NOMO-1 treated with DMSO at 0.1 percent for 48 hours (cell line): ENCODE results near the gene TTC6.
A peak's percentile ranks its signal among the peaks of the same experiment; 100 is the strongest.
"Not testable (repeated sequence)": the region's sequence is repeated elsewhere in the genome, so short reads cannot be mapped to it uniquely, and the experiment has no call there.

Source experiments
- DNase-seq: peaks from one replicate; lab custom pipeline; 2025; ENCODE audit not compliant: unreplicated experiment; lab: John Stamatoyannopoulos, UW

Gene TTC6, protein sequence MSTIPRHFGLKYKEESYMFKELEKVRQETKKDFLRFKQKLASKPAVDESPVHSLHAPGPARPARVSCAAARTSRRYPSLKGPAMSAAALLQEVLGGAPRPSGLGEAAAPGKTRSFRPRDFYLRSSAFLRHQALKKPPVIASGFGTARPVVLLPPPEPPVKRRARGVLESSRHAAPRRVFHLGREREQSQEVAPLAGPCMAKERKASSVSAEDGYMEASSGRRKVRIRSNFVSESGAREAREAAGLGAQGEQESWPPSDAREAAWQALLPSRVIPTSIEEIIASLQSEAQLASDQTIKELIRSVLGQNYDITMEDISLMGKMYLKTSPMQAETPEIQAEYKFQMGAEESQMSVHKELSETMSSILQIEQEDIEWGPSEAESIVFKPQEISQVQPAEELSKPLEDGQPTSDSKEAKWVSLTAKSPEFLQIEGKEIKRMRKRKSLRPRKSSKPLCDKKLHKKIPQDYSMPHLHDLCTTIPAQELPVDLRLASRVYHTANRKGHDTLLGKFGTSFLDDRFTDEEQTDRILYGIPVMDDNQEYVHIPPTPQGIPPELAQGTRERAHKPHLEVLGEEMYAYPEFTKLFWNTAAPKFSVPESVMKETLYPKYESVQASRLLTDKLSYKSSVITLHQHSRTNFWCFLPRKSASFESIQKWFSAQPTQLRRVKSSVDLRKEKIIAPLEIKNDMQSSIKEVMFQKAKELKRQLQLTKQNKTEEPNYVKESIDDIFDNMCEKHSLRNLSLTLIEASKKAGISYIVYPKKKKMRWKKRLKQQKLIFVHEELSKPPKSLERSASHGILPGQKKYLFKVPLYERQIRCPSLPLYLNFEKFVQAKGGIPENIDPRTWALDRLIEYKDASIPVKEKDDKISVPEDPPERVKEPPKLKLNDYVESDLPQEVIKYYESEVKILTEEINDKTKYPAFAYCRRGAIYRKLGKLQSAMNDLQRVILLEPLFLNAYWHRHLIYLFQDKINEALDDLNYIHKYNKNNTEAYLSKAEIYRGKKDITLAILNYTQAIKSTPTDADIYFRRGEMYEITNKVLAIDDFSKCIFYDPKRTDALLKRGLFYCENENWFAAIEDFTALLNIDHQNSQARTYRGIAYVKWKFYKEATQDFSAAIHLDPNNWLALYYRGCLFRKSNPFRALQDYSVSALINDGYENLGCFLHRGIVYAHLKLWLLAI (N-terminal part only)

GRCh38 chr14:37594971-37595808 is at the start of gene TTC6, which contains the start of gene FOXA1:
Gene TTC6, plus strand, starts transcription at chr14:37595629. Its CDS starts 26,436 bp downstream, at chr14:37622065.
Gene FOXA1, minus strand, starts transcription at chr14:37595249. Its CDS starts 277 bp downstream, at chr14:37594972.
- peak; percentile 31 for DNase-seq

- DNase-seq = no peak
Observed at GRCh38 chr14:37546621-37547447, 48.6 kb upstream of the TTC6 start.

DNA sequence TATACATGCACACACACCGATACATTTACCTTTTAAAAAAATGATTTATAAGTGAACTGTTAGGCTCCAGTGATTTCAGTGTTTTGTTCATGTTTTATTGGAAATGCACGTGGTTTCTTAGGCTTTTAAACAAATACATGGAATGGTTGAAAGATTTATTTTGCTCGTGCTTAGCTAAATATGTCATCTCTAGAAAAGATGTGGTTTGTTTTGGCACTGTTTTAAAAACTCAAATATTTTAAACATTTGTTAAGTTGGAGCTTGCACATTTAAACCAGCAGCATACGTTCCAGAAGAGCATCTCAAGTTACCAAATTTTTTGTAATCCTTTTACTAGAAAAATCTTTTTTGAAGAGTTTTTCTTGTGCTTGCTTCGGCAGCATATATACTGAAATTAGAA is 44.9 kb upstream of the TTC6 start:
- no peak for DNase-seq

GRCh38 chr14:37551119-37551518 is 44.3 kb upstream of the TTC6 start:
- no peak for DNase-seq

- no peak for DNase-seq
Observed at GRCh38 chr14:37553935-37554550, 41.4 kb upstream of the TTC6 start.

DNA sequence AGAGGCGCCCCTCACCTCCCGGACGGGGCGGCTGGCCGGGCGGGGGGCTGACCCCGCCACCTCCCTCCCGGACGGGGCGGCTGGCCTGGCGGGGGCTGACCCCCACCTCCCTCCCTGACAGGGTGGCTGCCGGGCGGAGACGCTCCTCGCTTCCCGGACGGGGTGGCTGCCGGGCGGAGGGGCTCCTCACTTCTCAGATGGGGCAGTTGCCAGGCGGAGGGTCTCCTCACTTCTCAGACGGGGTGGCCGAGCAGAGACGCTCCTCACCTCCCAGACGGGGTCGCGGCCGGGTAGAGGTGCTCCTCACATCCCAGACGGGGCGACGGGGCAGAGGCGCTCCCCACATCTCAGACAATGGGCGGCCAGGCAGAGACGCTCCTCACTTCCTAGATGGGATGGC is 39.8 kb upstream of the TTC6 start:
- DNase-seq = not testable (repeated sequence)

DNA sequence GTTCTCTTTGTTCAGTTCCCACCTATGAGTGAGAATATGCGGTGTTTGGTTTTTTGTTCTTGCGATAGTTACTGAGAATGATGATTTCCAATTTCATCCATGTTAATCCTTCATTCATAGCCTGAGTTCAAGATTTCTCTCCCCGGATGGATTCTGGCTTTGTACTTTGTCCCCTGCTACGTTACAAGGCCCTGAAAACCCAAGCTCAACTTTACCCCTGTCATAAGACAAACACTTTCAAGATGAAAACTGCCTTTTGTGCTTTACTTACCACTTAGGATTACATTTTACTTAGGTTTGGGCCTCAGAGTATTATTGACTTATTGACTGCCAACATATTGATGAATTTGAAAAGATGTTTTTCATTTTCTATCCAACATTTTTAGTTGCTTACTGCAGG is 36.7 kb upstream of the TTC6 start:
- DNase-seq = no peak

DNA sequence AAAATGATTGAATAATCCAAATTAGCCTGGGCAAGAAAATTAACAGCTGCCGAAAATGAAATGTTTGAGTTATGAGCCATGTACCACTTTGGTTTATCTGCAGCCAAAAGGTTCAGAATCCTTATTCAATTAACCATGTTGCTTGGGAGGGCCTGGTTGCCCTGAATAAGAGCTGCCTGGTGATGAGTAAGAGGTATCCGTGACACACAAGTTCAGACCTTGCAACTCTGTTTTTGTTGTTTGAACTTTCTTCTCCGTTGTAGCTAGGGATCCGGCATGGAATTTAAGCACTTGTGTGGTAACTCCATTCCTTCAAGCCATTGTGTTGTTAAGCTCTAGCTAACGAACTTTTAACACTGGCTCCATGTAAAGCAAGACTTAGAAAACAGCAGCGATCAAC is 36.0 kb upstream of the TTC6 start:
- DNase-seq = no peak

DNA sequence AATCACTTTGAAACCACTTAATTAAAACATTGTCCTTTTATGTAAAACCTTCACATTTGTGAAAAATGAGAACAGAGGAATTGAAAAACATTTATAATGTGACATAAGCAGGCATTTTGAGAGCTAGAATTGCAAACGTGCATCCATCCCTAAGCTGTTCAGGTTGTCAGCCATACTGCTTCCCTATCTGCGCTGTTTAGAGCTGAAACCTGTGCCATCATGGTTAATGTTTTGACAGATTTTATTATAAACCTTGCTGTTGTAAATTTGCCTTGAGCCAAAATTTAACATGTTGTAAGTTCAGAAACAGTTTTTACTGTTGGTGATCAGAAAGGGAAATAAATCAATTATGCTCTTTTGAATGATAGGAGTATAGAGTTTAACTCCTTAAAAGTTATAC is 32.2 kb upstream of the TTC6 start:
- DNase-seq = no peak

- no peak for DNase-seq
Observed at GRCh38 chr14:37565550-37565949, 29.9 kb upstream of the TTC6 start.

DNA sequence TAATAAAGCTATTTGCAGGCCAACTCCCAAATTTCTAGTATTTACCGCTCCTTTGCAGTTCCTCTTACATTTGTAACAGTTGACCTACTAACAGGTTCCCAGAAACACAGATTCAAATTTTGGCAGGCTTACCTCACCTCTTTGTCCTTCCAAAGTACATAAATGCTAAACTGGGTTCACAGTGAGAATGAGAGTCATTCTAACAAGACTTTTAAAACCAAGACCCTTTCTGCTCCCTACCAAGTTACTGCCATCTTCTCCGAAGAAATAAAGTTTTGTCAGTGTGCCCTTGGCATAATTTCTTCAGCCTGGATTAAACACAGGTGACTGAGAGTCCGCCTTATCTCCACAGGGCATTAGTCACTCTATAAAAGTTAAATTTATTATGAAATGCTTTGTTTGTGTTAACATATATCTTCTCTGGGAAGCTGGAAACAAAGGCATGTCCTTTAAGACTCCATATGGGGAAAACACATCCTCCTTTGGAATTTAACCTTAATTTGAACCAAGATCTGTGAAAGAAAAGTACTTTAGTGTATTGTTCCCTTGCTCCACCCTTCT is 28.5 kb upstream of the TTC6 start:
- no peak for DNase-seq

GRCh38 chr14:37569729-37570128 is 25.7 kb upstream of the TTC6 start:
- no peak for DNase-seq

GRCh38 chr14:37571391-37571790 is 24.0 kb upstream of the TTC6 start:
- DNase-seq = no peak

DNA sequence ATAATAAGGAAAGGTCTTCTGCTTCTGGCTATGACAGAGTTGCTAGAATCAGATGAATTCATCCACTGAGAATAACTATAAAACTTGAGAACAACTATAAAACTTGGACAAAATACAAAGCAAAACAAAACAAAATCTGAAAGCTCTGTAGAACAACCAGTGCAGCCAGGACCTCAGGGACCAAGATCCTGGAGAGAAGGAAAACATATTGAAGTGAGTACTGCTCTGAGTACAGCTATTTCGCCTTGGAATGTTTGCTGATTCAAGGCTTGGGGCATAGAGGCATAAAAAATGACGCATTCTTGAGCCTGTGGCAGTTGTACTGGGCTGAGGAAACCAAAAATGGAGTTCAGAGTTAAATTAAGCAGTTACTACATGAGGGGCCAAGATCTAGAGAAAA is 22.1 kb upstream of the TTC6 start:
- no peak for DNase-seq

GRCh38 chr14:37579274-37579673 is 16.2 kb upstream of the TTC6 start:
- DNase-seq = no peak

- no peak for DNase-seq
Observed at GRCh38 chr14:37580146-37580545, 15.3 kb upstream of the TTC6 start.

GRCh38 chr14:37583358-37584210 is 11.8 kb upstream of the TTC6 start:
- no peak for DNase-seq
